HG03039 (cell line): ENCODE data around the gene NEDD9.
A peak's percentile ranks its signal among the peaks of the same experiment; 100 is the strongest.

Source experiments
- ATAC-seq: cut with Tn5 transposase; IDR thresholded peaks from one replicate; pipeline ENCODE4 v1.9.1; 2021; ENCODE audit warnings: mild to moderate bottlenecking, moderate library complexity; ENCODE audit not compliant: unreplicated experiment

The NEDD9 gene

GRCh38 chr6:11146117-11146826 is 86.2 kb downstream of the NEDD9 start:
- ATAC-seq: no peak

- peak; percentile 58 for ATAC-seq
Observed at GRCh38 chr6:11144393-11144851, 88.0 kb downstream of the NEDD9 start.

GRCh38 chr6:11143394-11144371 is 88.8 kb downstream of the NEDD9 start:
- no peak for ATAC-seq

- no peak for ATAC-seq
Observed at GRCh38 chr6:11142296-11143027, 90.0 kb downstream of the NEDD9 start.

GRCh38 chr6:11141295-11141694 is 91.2 kb downstream of the NEDD9 start:
- no peak for ATAC-seq

- no peak for ATAC-seq
Observed at GRCh38 chr6:11140056-11140455, 92.4 kb downstream of the NEDD9 start.

- ATAC-seq: peak; percentile 58
Observed at GRCh38 chr6:11139051-11139960, 93.2 kb downstream of the NEDD9 start.

- no peak for ATAC-seq
Observed at GRCh38 chr6:11136809-11137208, 95.7 kb downstream of the NEDD9 start.
